Measurements from ENCODE around the gene PTGES.
"Not testable (repeated sequence)": the region's sequence is repeated elsewhere in the genome, so short reads cannot be mapped to it uniquely, and the experiment has no call there.

PTGES gene, protein sequence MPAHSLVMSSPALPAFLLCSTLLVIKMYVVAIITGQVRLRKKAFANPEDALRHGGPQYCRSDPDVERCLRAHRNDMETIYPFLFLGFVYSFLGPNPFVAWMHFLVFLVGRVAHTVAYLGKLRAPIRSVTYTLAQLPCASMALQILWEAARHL

GRCh38 chr9:129752900-129753729 lies at the start of gene PTGES:
Gene PTGES, minus strand, starts transcription at chr9:129753042. Its CDS starts 30 bp downstream, at chr9:129753012.
- DNase-seq (ENCODE audit: low read depth), result no peak

DNA sequence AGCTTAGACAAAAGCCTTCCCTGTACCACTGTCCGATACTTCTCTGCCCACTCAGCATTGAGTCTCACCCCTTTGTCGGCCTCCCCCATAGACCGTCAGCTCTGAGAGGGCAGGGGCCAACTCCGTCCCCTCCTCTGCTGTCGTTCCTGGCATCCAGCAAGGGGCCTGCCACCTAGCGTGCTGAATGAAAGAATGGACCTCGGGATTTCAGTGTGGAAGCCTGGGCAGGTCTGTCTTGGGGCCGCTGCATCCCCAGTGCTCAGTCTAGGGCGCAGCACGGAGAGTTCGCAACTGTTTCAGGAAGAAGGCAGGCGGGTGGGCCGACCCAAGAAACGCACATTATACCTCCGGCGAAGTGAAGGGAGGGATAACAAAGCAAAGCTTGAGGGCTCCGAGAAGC lies 48.7 kb upstream of the PTGES start:
- DNase-seq (ENCODE audit: low read depth), result no peak

GRCh38 chr9:129798973-129799372 lies 46.1 kb upstream of the PTGES start:
- DNase-seq (ENCODE audit: low read depth), result no peak

DNA sequence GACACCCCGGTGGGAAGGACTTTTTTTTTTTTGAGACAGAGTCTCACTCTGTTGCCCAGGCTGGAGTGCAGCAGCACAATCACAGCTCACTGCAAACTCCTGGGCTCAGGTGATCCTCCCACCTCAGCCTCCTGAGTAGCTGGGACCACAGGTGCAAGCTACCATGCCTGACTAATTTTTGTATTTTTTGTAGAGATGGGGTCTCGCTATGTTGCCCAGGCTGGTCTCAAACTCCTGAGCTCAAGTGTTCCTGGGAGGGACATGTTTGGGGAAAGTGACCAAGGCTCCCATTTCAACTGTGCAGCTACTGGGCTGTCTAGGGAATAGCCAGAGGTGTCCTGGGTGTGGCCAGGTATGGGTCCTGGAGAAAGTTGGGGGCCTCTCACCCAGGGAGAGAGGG lies 43.2 kb upstream of the PTGES start:
- DNase-seq (ENCODE audit: low read depth), result not testable (repeated sequence)

DNA sequence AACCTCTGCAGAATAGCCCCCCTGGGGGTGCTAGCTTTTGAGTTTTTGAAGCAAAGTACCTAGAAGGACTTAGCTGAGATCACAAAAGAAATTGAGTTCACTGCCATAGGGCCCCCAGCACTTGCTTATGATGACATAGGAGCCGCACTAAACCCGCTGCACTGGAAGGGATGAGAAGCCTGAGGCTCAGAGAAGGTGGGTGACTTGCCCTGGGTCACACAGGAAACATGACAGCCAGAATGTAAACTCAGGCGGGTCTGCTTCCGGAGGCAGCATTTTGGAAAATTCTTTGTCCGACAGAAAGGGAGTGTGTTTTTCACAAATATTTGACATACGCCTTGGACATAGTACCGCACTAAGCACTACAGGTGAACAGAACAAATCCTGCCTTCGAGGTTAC lies 41.7 kb upstream of the PTGES start:
- DNase-seq (ENCODE audit: low read depth), result no peak

- DNase-seq (ENCODE audit: low read depth), result no peak
Measured at GRCh38 chr9:129786481-129786880, 33.6 kb upstream of the PTGES start.

GRCh38 chr9:129785866-129786265 lies 33.0 kb upstream of the PTGES start:
- no peak for DNase-seq (ENCODE audit: low read depth)

DNA sequence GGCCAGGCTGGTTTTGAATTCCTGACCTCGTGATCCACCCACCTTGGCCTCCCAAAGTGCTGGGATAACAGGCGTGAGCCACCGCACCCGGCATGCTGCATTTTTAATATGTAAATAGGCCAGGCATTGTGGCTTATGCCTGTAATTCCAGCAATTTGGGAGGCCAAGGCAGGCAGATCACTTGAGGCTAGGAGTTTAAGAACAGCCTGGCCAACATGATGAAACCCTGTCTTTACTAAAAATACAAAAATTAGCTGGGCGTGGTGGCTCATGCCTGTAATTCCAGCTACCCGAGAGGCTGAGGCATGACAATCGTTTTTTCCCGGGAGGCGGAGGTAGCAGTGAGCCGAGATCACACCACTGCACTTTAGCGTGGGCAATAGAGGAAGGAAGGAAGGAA lies 32.1 kb upstream of the PTGES start:
- DNase-seq (ENCODE audit: low read depth), result not testable (repeated sequence)

DNA sequence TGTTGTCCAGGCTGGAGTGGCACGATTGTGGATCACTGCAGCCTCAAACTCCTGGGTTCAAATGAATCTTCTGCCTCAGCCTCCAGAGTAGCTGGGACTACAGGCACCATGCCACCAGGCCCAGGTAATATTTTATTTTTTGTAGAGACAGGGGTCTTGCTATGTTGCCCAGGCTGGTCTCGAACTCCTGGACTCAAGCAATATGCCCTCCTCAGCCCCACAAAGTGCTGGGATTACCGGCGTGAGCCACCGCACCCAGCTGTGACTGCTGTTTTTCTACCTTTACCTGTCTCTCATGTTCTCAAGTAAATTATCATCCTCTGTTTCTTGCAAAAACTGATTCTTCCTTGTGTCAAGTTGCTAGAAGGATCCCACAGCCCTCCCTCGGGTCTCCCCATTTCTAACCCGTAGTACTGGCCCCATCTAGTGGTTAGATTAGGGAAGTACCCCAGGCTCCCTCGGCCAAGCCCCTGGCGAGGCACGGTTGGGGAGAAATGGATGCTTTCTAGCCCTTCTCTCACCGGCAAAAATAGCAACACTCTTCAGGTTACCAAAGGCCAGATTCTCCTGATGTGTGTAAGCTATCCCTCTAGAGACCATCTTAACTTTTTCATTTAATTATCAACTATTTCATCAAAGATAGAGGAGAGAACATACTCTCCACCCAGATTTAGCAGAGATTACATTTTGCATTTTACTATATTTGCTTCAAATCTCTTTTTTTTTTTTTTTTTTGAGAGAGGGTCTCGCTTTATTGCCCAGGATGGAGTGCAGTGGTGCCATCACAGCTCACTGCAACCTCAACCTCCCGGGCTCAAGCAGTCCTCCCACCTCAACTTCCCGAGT lies 30.9 kb upstream of the PTGES start:
- peak; percentile 57 for DNase-seq (ENCODE audit: low read depth)

DNA sequence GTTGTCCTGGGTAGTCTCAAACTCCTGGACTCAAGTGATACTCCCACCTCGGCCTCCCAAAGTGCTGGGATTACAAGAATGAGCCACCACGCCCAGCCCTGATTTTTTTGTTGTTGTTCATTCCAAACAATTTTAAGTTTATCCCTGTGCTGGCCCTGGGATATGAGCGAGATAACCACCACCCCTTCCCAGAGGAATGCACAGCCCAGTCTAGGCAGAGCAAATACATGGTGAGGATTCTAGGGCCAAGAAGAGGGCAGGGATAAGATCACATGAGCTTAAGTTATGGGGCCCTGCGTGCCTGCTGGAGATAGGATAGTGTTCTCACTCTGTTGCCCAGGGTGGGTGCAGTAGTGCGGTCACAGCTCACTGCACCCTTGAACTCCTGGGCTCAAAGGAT lies 29.1 kb upstream of the PTGES start:
- DNase-seq (ENCODE audit: low read depth), result no peak

DNA sequence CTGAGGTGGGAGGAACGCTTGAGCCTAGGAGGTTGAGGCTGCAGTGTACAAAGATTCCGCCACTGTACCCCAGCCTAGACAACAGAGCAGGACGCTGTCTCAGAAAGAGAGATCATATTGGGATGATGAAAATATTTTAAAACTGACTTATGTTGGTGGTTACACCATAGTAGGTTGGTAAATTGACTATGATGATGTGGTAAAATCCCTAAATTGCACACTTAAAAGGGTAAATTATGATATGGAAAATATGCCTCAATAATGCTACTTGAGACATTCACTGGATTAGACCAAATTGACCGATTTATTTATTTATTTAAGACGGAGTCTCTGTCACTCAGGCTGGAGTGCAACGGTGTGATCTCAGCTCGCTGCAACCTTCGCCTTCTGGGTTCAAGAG lies 28.3 kb upstream of the PTGES start:
- DNase-seq (ENCODE audit: low read depth), result no peak

- no peak for DNase-seq (ENCODE audit: low read depth)
Measured at GRCh38 chr9:129779560-129780190, 26.8 kb upstream of the PTGES start.

GRCh38 chr9:129778469-129778868 lies 25.6 kb upstream of the PTGES start:
- no peak for DNase-seq (ENCODE audit: low read depth)

- DNase-seq (ENCODE audit: low read depth), result no peak
Measured at GRCh38 chr9:129777769-129778130, 24.9 kb upstream of the PTGES start.

DNA sequence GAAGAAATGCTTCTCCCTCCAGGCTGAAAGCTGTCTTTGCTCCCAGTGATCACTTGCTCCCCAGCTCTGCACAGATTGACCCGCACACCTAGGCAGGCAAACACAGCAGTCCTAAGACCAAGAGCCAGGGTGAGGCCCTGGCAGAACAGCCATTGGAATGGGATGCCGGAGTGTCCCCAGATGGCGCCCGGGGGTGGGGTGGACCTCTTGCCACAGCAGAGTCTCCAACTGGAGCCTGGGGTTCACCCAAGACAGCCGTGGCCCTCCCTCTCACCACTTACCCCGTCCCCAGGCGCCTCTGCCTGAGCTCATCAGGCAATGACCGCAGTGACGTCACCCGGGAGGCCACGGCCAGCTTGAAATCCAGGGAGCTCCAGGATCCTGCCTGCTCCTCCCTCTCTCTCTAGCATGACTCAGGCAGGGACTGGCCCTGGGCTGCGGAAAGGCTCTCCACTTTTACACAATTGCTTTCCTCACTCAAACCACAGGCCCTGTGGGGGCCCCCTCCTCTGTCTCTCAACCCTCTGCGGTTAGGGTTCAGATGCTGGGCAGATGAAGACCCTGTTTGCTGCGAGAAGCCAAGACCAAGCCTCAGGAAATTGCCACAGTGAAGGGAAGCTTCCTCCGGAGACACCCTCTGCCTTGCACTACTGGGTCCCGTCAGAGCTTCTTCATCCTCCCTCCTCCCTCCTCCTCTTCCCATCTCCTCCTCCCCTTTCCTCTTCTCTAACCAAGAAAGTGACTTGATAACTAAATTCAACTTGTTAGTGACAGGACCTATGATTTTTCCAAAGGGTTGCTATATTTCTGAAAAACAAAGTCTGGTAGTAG lies 24.3 kb upstream of the PTGES start:
- peak; percentile 91 for DNase-seq (ENCODE audit: low read depth)

- no peak for DNase-seq (ENCODE audit: low read depth)
Measured at GRCh38 chr9:129776566-129776937, 23.7 kb upstream of the PTGES start.

DNA sequence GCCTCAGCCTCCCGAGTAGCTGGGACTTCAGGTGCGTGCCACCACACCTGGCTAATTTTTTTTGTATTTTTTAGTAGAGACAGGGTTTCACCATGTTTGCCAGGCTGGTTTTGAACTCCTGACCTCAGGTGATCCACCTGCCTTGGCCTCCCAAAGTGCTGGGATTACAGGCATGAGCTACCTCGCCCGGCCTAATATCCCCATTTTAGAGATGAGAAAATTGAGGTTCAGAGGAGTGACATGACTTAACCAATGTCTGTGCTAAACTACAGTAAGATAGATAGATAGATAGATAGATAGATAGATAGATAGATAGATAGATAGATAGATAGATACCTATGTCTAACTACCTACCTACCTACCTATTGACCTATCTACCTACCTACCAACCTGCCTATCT lies 23.3 kb upstream of the PTGES start:
- DNase-seq (ENCODE audit: low read depth), result not testable (repeated sequence)

- no peak for DNase-seq (ENCODE audit: low read depth)
Measured at GRCh38 chr9:129775448-129775798, 22.6 kb upstream of the PTGES start.

GRCh38 chr9:129774791-129775447 lies 22.1 kb upstream of the PTGES start:
- DNase-seq (ENCODE audit: low read depth), result no peak

- DNase-seq (ENCODE audit: low read depth), result no peak
Measured at GRCh38 chr9:129773262-129774048, 20.6 kb upstream of the PTGES start.

Data from CMK (cell line).